ENCODE results near the gene ZNF646.
A peak's percentile ranks its signal among the peaks of the same experiment; 100 is the strongest.

ZNF646 gene

GRCh38 chr16:31108035-31108793, 34.0 kb downstream of the ZNF646 start, which contains the start of gene BCKDK:
TSS of gene BCKDK (plus strand) at chr16:31108386. CDS start at chr16:31109224, 838 bp downstream.
- DNase-seq (ENCODE audit: low spot score), result peak; percentile 80

GRCh38 chr16:31108794-31109558, 34.8 kb downstream of the ZNF646 start:
- no peak for DNase-seq (ENCODE audit: low spot score)

GRCh38 chr16:31109622-31110021, 35.4 kb downstream of the ZNF646 start:
- DNase-seq (ENCODE audit: low spot score), result no peak

DNA sequence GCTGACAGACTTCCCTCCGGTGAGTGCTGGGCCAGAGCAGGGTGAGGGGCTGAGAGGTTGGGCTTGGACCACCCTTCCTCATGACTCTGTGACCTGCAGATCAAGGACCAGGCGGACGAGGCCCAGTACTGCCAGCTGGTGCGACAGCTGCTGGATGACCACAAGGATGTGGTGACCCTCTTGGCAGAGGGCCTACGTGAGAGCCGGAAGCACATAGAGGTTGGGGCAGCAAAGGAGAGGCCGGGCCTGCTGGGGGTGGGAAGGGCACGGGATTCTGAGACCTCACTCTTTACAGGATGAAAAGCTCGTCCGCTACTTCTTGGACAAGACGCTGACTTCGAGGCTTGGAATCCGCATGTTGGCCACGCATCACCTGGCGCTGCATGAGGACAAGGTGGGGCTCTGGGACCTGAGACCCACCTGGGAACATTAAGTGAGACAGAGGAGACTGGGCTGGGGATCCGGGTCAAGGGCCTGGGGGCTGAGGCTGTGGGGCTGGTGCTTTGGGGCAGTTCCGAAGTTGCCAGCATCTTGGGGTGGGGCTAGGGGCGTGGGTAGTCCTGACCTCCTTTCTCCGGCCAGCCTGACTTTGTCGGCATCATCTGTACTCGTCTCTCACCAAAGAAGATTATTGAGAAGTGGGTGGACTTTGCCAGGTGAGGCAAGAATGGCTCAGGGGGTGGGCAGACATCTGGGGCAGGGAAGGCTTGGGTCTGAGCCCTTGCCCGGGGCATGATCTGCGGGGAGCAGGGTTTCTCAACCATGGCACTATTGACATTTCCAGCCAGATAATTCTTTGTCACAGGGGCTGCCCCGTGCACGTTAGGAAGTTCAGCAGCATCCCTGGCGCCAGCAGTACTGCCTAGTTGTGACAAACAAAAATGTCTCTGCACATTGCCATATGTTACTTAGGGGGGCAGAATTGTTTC, 36.1 kb downstream of the ZNF646 start:
- no peak for DNase-seq (ENCODE audit: low spot score)

DNA sequence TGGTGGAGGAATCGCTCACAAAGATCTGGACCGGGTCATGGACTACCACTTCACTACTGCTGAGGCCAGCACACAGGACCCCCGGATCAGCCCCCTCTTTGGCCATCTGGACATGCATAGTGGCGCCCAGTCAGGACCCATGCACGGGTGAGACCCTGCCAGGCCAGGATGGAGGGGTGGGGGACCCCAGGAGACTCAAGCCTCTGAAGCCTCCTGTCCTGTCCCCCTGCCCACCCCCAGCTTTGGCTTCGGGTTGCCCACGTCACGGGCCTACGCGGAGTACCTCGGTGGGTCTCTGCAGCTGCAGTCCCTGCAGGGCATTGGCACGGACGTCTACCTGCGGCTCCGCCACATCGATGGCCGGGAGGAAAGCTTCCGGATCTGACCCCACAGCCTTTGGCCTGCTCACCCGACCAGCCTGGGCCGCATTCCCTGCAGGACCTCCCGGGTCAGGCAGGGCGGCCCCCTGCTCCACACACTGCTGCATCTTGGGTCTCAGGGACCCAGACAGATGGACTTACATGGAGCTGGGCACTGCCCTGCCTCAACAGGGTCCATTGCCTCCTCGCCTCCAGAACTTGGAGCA, 37.8 kb downstream of the ZNF646 start:
- no peak for DNase-seq (ENCODE audit: low spot score)

- DNase-seq (ENCODE audit: low spot score), result no peak
Measured at GRCh38 chr16:31112711-31113110, 38.5 kb downstream of the ZNF646 start.

- DNase-seq (ENCODE audit: low spot score), result no peak
Measured at GRCh38 chr16:31113121-31114120, 39.2 kb downstream of the ZNF646 start.

GRCh38 chr16:31114468-31114867, 40.2 kb downstream of the ZNF646 start:
- DNase-seq (ENCODE audit: low spot score), result no peak

DNA sequence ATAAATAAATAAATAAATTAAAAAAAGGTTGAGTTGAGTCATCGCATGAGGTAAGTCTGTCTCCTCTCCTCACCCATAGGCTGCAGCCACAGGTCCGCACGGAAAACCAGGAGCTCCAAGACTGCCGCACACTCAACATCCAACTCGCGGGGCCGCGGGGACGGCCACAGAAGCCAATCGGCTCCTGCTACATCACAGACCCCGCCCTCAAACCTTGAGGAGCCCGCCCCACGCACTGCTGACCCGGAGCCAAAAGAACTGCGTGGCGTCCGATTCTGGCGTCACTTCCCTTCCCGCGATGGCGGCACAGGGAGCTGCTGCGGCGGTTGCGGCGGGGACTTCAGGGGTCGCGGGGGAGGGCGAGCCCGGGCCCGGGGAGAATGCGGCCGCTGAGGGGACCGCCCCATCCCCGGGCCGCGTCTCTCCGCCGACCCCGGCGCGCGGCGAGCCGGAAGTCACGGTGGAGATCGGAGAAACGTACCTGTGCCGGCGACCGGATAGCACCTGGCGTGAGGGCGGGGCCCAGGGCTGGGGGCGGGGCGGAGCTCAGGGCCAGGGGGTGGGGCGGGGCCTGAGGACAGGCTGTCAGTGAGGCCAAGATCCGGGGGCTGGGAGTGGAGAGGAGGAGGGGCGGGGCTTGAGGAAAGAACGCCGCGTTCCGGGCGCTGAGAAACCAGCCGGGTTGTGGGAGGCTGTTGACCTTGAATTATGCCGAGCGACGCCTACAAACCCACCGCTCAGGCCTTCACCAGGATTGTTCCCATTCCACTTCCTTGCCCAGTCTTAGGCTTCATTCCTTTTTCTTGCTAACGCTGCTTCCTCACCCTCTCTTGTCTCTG, 43.4 kb downstream of the ZNF646 start, which contains the start of gene KAT8:
Gene KAT8, plus strand, starts transcription at position 281 of the 839 bp plus-strand sequence. Its CDS starts 18 bp downstream, at position 299.
- peak; percentile 99 for DNase-seq (ENCODE audit: low spot score)

DNA sequence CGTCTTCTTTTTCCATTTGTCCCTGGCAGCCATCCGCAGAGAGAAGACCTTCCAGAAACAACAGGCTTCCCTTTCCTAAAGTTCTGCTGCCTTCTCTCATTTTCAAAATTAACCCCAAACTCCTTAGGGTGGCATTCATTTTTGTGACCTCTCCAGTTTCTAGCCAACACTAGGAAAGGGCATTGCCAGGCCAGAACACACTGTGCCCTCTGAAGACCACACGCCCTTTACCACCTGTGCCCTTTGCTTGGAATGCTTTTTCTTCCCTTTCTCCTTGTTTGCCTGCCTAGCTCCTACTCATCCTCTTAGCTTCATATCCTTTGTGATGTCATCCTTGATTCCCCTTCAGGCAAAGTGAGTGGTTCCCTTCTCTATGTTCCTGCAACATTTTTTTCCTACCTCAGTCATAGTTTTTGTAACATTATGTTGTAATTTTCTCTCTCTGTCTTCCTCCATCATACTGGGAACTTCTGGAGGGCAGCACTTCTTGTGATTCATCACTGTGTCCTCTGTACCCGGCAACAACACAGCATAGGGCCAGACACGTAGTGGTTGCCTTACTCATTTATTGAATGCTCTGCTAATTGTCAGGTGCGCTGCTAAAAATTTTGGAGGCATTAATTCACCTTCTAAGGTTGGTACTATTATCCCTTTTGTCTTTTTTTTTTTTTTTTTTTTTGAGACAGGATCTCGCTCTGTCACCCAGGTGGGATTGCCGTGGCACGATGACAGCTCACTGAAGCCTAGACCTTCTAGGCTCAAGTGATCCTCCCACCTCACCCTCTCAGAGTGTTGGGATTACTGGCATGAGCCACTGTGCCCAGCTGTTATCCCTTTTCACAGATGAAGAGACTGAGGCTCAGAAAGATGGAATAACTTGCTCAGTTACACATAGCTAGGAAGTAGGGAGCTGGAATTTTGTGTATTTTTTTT, 44.3 kb downstream of the ZNF646 start:
- no peak for DNase-seq (ENCODE audit: low spot score)

DNA sequence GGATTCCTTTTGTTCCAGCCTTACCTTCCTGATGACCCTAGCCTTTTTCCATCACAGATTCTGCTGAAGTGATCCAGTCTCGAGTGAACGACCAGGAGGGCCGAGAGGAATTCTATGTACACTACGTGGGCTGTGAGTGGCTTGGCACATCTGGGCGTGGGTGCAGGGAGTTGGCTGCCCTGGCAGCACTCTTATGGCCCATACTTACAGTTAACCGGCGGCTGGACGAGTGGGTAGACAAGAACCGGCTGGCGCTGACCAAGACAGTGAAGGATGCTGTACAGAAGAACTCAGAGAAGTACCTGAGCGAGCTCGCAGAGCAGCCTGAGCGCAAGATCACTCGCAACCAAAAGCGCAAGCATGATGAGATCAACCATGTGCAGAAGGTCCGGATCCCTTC, 45.9 kb downstream of the ZNF646 start:
- no peak for DNase-seq (ENCODE audit: low spot score)

- no peak for DNase-seq (ENCODE audit: low spot score)
Measured at GRCh38 chr16:31125844-31126243, 51.6 kb downstream of the ZNF646 start.

- DNase-seq (ENCODE audit: low spot score), result no peak
Measured at GRCh38 chr16:31127182-31127581, 53.0 kb downstream of the ZNF646 start.

GRCh38 chr16:31128711-31129567, 54.7 kb downstream of the ZNF646 start:
- DNase-seq (ENCODE audit: low spot score), result no peak

DNA sequence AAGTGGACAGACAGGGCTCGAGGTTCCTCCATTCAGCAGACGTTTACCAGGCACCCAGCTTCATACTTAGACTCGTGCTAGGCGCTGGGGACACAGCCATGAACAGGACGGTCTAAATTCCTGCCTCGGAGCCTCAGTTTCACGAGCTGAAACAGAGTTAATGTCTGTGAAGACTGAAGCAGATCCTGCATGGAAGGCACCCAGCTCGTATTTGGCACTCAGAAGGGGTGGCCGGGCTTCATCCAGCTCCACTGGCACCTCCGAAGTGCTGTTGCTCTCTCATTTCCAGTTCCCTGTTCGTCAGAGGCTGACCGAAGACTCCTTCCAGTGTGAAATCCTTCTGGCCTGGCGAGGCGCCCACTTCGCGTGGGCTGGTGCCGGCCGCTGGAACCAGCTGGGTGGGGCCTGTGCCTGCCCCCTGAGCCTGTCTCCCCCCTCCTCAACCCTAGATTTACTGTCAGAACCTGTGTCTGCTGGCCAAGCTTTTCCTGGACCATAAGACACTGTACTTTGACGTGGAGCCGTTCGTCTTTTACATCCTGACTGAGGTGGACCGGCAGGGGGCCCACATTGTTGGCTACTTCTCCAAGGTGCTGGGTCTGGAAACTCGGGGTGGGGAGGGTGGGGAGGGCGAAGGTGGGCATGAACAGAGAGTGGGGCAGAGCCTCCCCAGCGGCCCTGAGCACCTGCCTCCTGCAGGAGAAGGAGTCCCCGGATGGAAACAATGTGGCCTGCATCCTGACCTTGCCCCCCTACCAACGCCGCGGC, 55.5 kb downstream of the ZNF646 start:
- DNase-seq (ENCODE audit: low spot score), result no peak

DNA sequence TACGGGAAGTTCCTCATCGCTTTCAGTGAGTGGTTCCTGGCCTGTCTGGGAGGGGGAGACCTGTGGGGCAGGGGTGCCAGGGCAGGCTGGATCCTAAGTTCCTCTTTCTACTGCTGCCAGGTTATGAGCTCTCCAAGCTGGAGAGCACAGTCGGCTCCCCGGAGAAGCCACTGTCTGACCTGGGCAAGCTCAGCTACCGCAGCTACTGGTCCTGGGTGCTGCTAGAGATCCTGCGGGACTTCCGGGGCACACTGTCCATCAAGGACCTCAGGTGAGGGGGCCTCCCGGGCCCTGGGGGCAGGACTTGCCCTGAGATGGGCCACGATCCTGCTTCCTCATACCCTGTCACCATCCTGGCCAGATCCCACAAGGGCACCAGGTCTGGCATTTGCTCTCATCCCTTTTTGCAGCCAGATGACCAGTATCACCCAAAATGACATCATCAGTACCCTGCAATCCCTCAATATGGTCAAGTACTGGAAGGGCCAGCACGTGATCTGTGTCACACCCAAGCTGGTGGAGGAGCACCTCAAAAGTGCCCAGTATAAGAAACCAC, 56.2 kb downstream of the ZNF646 start:
- no peak for DNase-seq (ENCODE audit: low spot score)

Measured in NAMALWA (cell line).